ENCODE measurements around the gene PDE11A. TPM values are rescaled to one million over a fixed set of nuclear protein-coding genes. Genes with fewer than 3 reads are reported as not detected.

PDE11A gene
- total and polyA plus RNA-seq, 9 donors = 0.15 to 2.0 (median 0.42) TPM; not detected in 1

- intact Hi-C loops (cut with DNase I) = no loop called here
- Histone ChIP-seq H3K27ac (no peak overlapping the region), H3K4me1 (ENCODE audit: insufficient read depth) (no peaks in the 10 kb centered on the region), H3K27me3 (no peaks in the 10 kb centered on the region), H3K9me3 (no peaks in the 10 kb centered on the region), H3K36me3 (no peaks in the 10 kb centered on the region), H3K4me3 (no peak overlapping the region)
- TF ChIP-seq CTCF (IDR thresholded peaks at IDR 0.05) (no peak), POLR2A (IDR thresholded peaks at IDR 0.05) (no peak), EP300 (IDR thresholded peaks at IDR 0.05) (no peak)
- no peak for DNase-seq
- 89 to 96% (median 95%) methylated on average over 2 of the region's 2 CpGs for whole genome bisulfite sequencing, 3 donors
Measured at GRCh38 chr2:177880285-177880684, 192.3 kb downstream of the PDE11A start.

GRCh38 chr2:177876950-177877349 lies 195.6 kb downstream of the PDE11A start:
- TF ChIP-seq POLR2A (IDR thresholded peaks at IDR 0.05) (no peak), CTCF (IDR thresholded peaks at IDR 0.05) (no peak), EP300 (IDR thresholded peaks at IDR 0.05) (no peak)
- intact Hi-C loops (cut with DNase I) = no loop called here
- Histone ChIP-seq H3K27me3 (no peaks in the 10 kb centered on the region), H3K36me3 (no peaks in the 10 kb centered on the region), H3K9me3 (no peaks in the 10 kb centered on the region), H3K27ac (no peak overlapping the region), H3K4me1 (ENCODE audit: insufficient read depth) (no peaks in the 10 kb centered on the region), H3K4me3 (no peak overlapping the region)
- WGBS, 3 donors = 89 to 93% (median 89%) methylated on average over 8 of the region's 8 CpGs
- no peak for DNase-seq

- no peaks in the 10 kb centered on the region for H3K9me3 ChIP-seq
- intact Hi-C loops (cut with DNase I) = no loop called here
- TF ChIP-seq EP300 (IDR thresholded peaks at IDR 0.05) = no peak
- TF ChIP-seq CTCF (IDR thresholded peaks at IDR 0.05) = no peak
- no peak for TF ChIP-seq POLR2A (IDR thresholded peaks at IDR 0.05)
- H3K4me3 ChIP-seq = no peak overlapping the region
- no peaks in the 10 kb centered on the region for H3K27me3 ChIP-seq
- H3K27ac ChIP-seq = no peak overlapping the region
- H3K36me3 ChIP-seq = no peaks in the 10 kb centered on the region
- WGBS, 3 donors = 88 to 97% (median 91%) methylated on average over 4 of the region's 4 CpGs
- H3K4me1 ChIP-seq (ENCODE audit: insufficient read depth) = no peaks in the 10 kb centered on the region
- DNase-seq = no peak
Measured at GRCh38 chr2:177874686-177875085, 197.9 kb downstream of the PDE11A start.

GRCh38 chr2:177873915-177874314 lies 198.7 kb downstream of the PDE11A start:
- Histone ChIP-seq H3K4me1 (ENCODE audit: insufficient read depth) (no peaks in the 10 kb centered on the region), H3K9me3 (no peaks in the 10 kb centered on the region), H3K4me3 (no peak overlapping the region), H3K27ac (no peak overlapping the region), H3K36me3 (no peaks in the 10 kb centered on the region), H3K27me3 (no peaks in the 10 kb centered on the region)
- intact Hi-C loops (cut with DNase I) = no loop called here
- TF ChIP-seq POLR2A (IDR thresholded peaks at IDR 0.05) (no peak), CTCF (IDR thresholded peaks at IDR 0.05) (no peak), EP300 (IDR thresholded peaks at IDR 0.05) (no peak)
- no peak for DNase-seq
- 65 to 73% (median 71%) methylated on average over 1 of the region's 1 CpG for WGBS, 3 donors

GRCh38 chr2:177872286-177872685 lies 200.3 kb downstream of the PDE11A start:
- no peak for TF ChIP-seq EP300 (IDR thresholded peaks at IDR 0.05)
- TF ChIP-seq POLR2A (IDR thresholded peaks at IDR 0.05) = no peak
- no peak for TF ChIP-seq CTCF (IDR thresholded peaks at IDR 0.05)

More at GRCh38 chr2:177872286-177872685, 200.3 kb downstream of the PDE11A start:
- intact Hi-C loops (cut with DNase I) = no loop called here
- no peak overlapping the region for H3K4me3 ChIP-seq
- H3K27me3 ChIP-seq = no peaks in the 10 kb centered on the region
- H3K4me1 ChIP-seq (ENCODE audit: insufficient read depth) = no peaks in the 10 kb centered on the region
- H3K27ac ChIP-seq = no peak overlapping the region
- H3K36me3 ChIP-seq = no peaks in the 10 kb centered on the region
- no peak for DNase-seq
- H3K9me3 ChIP-seq = no peaks in the 10 kb centered on the region
